IMR-90 (cell line): ENCODE data around the gene POLR2J. TPM values are rescaled to one million over a fixed set of nuclear protein-coding genes. Genes with fewer than 3 reads are reported as not detected.

Experiments used
- ATAC-seq: fragments of 200-7000 bp; cut with Tn5 transposase; 2 replicates; pipeline ENCODE4 v1.9.1; 2020; ENCODE audit warnings: low read depth, mild to moderate bottlenecking, moderate library complexity
- BruUV-seq: library from RNA; stranded (reverse); fragments of 400-500 nt; replicated peaks from 2 replicates; lab custom pipeline; 2021; lab: Mats Ljungman, UMichigan
- CTCF ChIA-PET: fragments of 300-600 bp; formaldehyde crosslinking; extraction: SDS; loops from one replicate; lab custom pipeline; 2021; ENCODE audit warnings: antibody characterized with exemption; lab: Yijun Ruan, JAX
- POLR2A ChIA-PET: fragments of 300-600 bp; sonication (Branson Sonifier 250); formaldehyde crosslinking; loops from one replicate; lab custom pipeline; 2022; ENCODE audit warnings: antibody characterized with exemption; ENCODE audit not compliant: unreplicated experiment; lab: Charles Lee
- DNase-seq: peaks from one replicate; pipeline ENCODE4 v3.0.0; 2013
- H2AFZ ChIP-seq: replicated peaks from 2 replicates; pipeline ENCODE3; 2013; ENCODE audit warnings: low read length, mild to moderate bottlenecking; ENCODE audit not compliant: poor library complexity
- H2AK5ac ChIP-seq: 2 replicates; pipeline ENCODE4 v1.6.1; 2013; ENCODE audit warnings: low read depth, low read length, inconsistent platforms
- H2AK9ac ChIP-seq: replicated peaks from 2 replicates; pipeline ENCODE3; 2013; ENCODE audit warnings: mild to moderate bottlenecking, low read depth, low read length, moderate library complexity; ENCODE audit not compliant: poor library complexity
- H2BK120ac ChIP-seq: 2 replicates; pipeline ENCODE4 v1.6.1; 2013; ENCODE audit warnings: low read depth, low read length, inconsistent platforms
- H2BK15ac ChIP-seq: 3 replicates; pipeline ENCODE4 v1.6.1; 2013; ENCODE audit warnings: low read depth, low read length, inconsistent platforms
- H2BK20ac ChIP-seq: 2 replicates; pipeline ENCODE4 v1.6.1; 2013; ENCODE audit warnings: low read depth, mild to moderate bottlenecking, inconsistent platforms, low read length, moderate library complexity
- H2BK5ac ChIP-seq: 2 replicates; pipeline ENCODE4 v1.6.1; 2013; ENCODE audit warnings: mild to moderate bottlenecking, low read depth, low read length, inconsistent platforms; ENCODE audit not compliant: poor library complexity, severe bottlenecking
- H3K14ac ChIP-seq: replicated peaks from 2 replicates; pipeline ENCODE4 v1.6.1; 2013; ENCODE audit warnings: low read depth, low read length, inconsistent platforms
- H3K18ac ChIP-seq: 2 replicates; pipeline ENCODE4 v1.6.1; 2013; ENCODE audit warnings: low read depth, low read length, control low read depth
- H3K23ac ChIP-seq: 2 replicates; pipeline ENCODE4 v1.6.1; 2013; ENCODE audit warnings: low read depth, low read length, inconsistent platforms
- H3K27ac ChIP-seq: 2 replicates; pipeline ENCODE4 v1.5.1; 2013; ENCODE audit warnings: mild to moderate bottlenecking, control low read depth, low read length; ENCODE audit not compliant: insufficient read depth
- H3K27me3 ChIP-seq: 2 replicates; pipeline ENCODE4 v1.6.1; 2013; ENCODE audit warnings: low read length; ENCODE audit not compliant: control insufficient read depth, insufficient read depth
- H3K36me3 ChIP-seq: 2 replicates; pipeline ENCODE4 v1.6.1; 2013; ENCODE audit warnings: low read length, mixed read lengths; ENCODE audit not compliant: control insufficient read depth, insufficient read depth
- H3K4ac ChIP-seq: 2 replicates; pipeline ENCODE4 v1.6.1; 2013; ENCODE audit warnings: low read depth, low read length, inconsistent platforms
- H3K4me1 ChIP-seq: 2 replicates; pipeline ENCODE4 v1.6.1; 2013; ENCODE audit warnings: low read length, mixed read lengths; ENCODE audit not compliant: control insufficient read depth, insufficient read depth
- H3K4me2 ChIP-seq: 2 replicates; pipeline ENCODE4 v1.6.1; 2013; ENCODE audit warnings: low read depth, mild to moderate bottlenecking, control low read depth, low read length, moderate library complexity
- H3K4me3 ChIP-seq: 2 replicates; pipeline ENCODE4 v1.5.1; 2013; ENCODE audit warnings: low read depth, mild to moderate bottlenecking, control low read depth, low read length, moderate library complexity; ENCODE audit not compliant: insufficient read depth
- H3K56ac ChIP-seq: 2 replicates; pipeline ENCODE4 v1.6.1; 2013; ENCODE audit warnings: low read length, inconsistent platforms; ENCODE audit not compliant: insufficient read depth; ENCODE audit errors: extremely low read depth
- H3K79me1 ChIP-seq, 2 experiments: 2 replicates each; pipeline ENCODE4 v1.6.1; 2013; ENCODE audit warnings: low read length in 2 of 2, inconsistent platforms in 1 of 2, low read depth in 1 of 2
- H3K9ac ChIP-seq: 2 replicates; pipeline ENCODE4 v1.6.1; 2013; ENCODE audit warnings: low read depth, low read length, control low read depth
- H3K9me1 ChIP-seq: 2 replicates; pipeline ENCODE4 v1.6.1; 2013; ENCODE audit warnings: low read length, inconsistent platforms; ENCODE audit not compliant: insufficient read depth
- H3K9me3 ChIP-seq: 2 replicates; pipeline ENCODE4 v1.6.1; 2013; ENCODE audit warnings: low read length; ENCODE audit not compliant: control insufficient read depth, insufficient read depth
- H4K20me1 ChIP-seq: 2 replicates; pipeline ENCODE4 v1.6.1; 2013; ENCODE audit warnings: low read length, inconsistent platforms; ENCODE audit not compliant: insufficient read depth
- H4K5ac ChIP-seq: 2 replicates; pipeline ENCODE4 v1.6.1; 2013; ENCODE audit warnings: mild to moderate bottlenecking, low read depth, low read length, control low read depth
- H4K8ac ChIP-seq, 2 experiments: 2 replicates each; pipeline ENCODE4 v1.6.1; 2013; ENCODE audit warnings: low read depth in 2 of 2, low read length in 2 of 2, control low read depth in 1 of 2, inconsistent platforms in 1 of 2
- H4K91ac ChIP-seq: 2 replicates; pipeline ENCODE4 v1.6.1; 2013; ENCODE audit warnings: low read depth, low read length, inconsistent platforms; ENCODE audit not compliant: insufficient read depth
- CHD1 ChIP-seq: IDR thresholded peaks from 2 replicates; pipeline ENCODE4 v1.6.1; 2012; ENCODE audit warnings: low read depth, low read length, improper control_type of control experiment
- ELK1 ChIP-seq: fragments of 150-350 bp; IDR thresholded peaks from 2 replicates; pipeline ENCODE4 v1.6.1; 2016; ENCODE audit warnings: low read depth, mild to moderate bottlenecking, low read length, moderate library complexity, borderline replicate concordance
- MAFK ChIP-seq: IDR thresholded peaks from 2 replicates; pipeline ENCODE4 v1.6.1; 2012; ENCODE audit warnings: low read depth, low read length, improper control_type of control experiment
- MAZ ChIP-seq: IDR thresholded peaks from 2 replicates; pipeline ENCODE4 v1.6.1; 2012; ENCODE audit warnings: low read depth, mild to moderate bottlenecking, low read length, improper control_type of control experiment, moderate library complexity, borderline replicate concordance
- NFE2L2 ChIP-seq: fragments of 150-350 bp; IDR thresholded peaks from 2 replicates; pipeline ENCODE4 v1.6.1; 2016; ENCODE audit warnings: low read depth, mild to moderate bottlenecking, low read length
- POLR2A ChIP-seq: IDR thresholded peaks from 2 replicates; pipeline ENCODE4 v1.6.1; 2012; ENCODE audit warnings: mild to moderate bottlenecking, low read depth, low read length
- RAD21 ChIP-seq: IDR thresholded peaks from 2 replicates; pipeline ENCODE4 v1.6.1; 2012; ENCODE audit warnings: low read length, improper control_type of control experiment
- RFX5 ChIP-seq: IDR thresholded peaks from 2 replicates; pipeline ENCODE4 v1.8.0; 2012; ENCODE audit warnings: low read depth, mild to moderate bottlenecking, low read length, moderate library complexity
- USF2 ChIP-seq: fragments of 150-350 bp; IDR thresholded peaks from 2 replicates; pipeline ENCODE4 v1.6.1; 2017; ENCODE audit warnings: mild to moderate bottlenecking, antibody characterized with exemption, low read length, low read depth
- WGBS, 2 experiments: methylation state at CpG; one replicate each; pipeline versions ENCODE4 v1.1.5 to v1.1.7; 2013; ENCODE audit warnings: missing lambda C conversion rate in 2 of 2; ENCODE audit not compliant: insufficient read length in 1 of 2; ENCODE audit errors: extremely low coverage in 2 of 2; 5-methylcytosine and 5-hydroxymethylcytosine counted together
- dilution Hi-C: fragments of 300-500 bp; cut with HindIII; formaldehyde crosslinking; loops from one replicate; pipeline ENCODE4 v1.14.3; 2018; ENCODE audit warnings: low sequenced_read_pairs; ENCODE audit not compliant: unreplicated experiment
- in situ Hi-C: fragments of 300-500 bp; cut with MboI; formaldehyde crosslinking; loops from 3 replicates; pipeline ENCODE4 v1.14.3; 2019; ENCODE audit warnings: low sequenced_read_pairs, inconsistent platforms, mixed read lengths
- intact Hi-C: fragments of 100-400 bp; cut with micrococcal nuclease; formaldehyde crosslinking; loops from 2 replicates; pipeline ENCODE4 v1.10.0; 2022
- polyA plus RNA-seq, 3 experiments: library from polyadenylated mRNA; depleted of rRNA; stranded (reverse); fragments of >200 nt; gene quantifications; 2 replicates each; pipeline ENCODE4 v1.2.3, GENCODE V29; 2012; ENCODE audit warnings: low replicate concordance in 1 of 3
- total RNA-seq: library from RNA; depleted of rRNA; stranded (reverse); fragments of >200 nt; gene quantifications from 2 replicates; pipeline ENCODE4 v1.2.3, GENCODE V29; 2012
- TF ChIP-seq, protein P1 (sequence below): conservative IDR thresholded peaks from 2 replicates; pipeline ENCODE4 v1.5.1; 2012; ENCODE audit warnings: mild to moderate bottlenecking, low read depth, low read length, improper control_type of control experiment

POLR2J gene
- total and polyA plus RNA-seq, 2 of the 4 experiments (the other 2 are of a cell fraction) = 20.8 to 92.6 TPM

DNA sequence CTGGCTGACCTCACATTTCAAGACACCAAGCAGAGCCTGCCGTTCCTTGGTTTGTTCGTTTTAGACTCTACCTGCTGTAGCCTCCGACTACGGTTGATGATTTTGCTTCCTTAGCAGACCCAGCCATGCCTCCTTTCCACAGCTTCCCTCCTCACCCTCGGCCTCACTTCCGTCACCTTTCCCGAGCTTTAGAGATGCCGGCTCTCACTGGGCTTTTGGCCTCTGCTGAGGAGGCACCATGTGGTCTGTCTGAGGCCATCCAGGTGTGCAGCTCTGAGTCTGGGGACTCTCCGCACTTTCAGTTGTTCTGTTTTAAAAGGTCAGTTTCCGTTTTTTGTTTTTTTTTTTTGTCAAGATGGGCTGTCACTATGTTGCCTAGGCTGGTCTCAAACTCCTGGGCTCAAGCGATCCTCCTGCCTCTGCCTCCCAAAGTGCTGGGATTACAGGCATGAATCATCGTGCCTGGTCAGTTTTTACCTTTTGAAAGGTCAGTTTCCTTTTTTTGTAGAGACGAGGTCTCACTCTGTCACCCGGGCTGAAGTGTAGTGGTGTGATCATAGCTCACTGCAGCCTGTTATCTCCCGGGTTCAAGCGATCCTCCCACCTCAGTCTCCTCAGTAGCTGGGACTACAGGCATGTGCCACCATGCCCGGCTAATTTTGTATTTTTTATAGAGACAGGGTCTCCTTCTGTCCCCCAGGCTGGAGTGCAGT is 33.6 kb downstream of the POLR2J start:
- Histone ChIP-seq H3K4me3 (no peak overlapping the region), H3K27me3 (no peaks in the 10 kb centered on the region), H3K56ac (no peak overlapping the region), H3K9me3 (no peaks in the 10 kb centered on the region), H3K27ac (no peak overlapping the region), H2AK9ac (no peak overlapping the region), H3K14ac (no peak overlapping the region), H3K9ac (no peak overlapping the region), H3K79me1 (peaks cover 0 to 14% of the 10 kb centered on the region in 2 experiments; a peak in 2 of 4 replicates), H2BK15ac (no peak overlapping the region), H3K4me2 (no peak overlapping the region), H4K91ac (no peak overlapping the region), H4K8ac (no peak overlapping the region), H2AK5ac (no peak overlapping the region), H3K4me1 (peaks cover 7% of the 10 kb centered on the region), H2BK20ac (no peak overlapping the region), H3K36me3 (peaks cover 30% of the 10 kb centered on the region), H3K23ac (no peak overlapping the region), H3K9me1 (0 out of 2 replicates have a peak, but pooled peaks cover 2% of the 10 kb centered on the region), H2BK5ac (no peak overlapping the region), H2AFZ (no peak overlapping the region), H3K18ac (no peak overlapping the region), H4K5ac (no peak overlapping the region), H2BK120ac (no peak overlapping the region), H4K20me1 (peaks cover 4% of the 10 kb centered on the region; the same call in 1 of the 2 replicates), H3K4ac (no peak overlapping the region)
- dilution Hi-C loops = no loop called here
- BruUV-seq = no TSS peak
- in situ Hi-C loops = no loop called here
- TF ChIP-seq CHD1 (no peak), RFX5 (no peak), USF2 (no peak), RAD21 (no peak), ELK1 (no peak), POLR2A (no peak), MAFK (no peak), MAZ (no peak), NFE2L2 (no peak)
- TF ChIP-seq, protein P1, sequence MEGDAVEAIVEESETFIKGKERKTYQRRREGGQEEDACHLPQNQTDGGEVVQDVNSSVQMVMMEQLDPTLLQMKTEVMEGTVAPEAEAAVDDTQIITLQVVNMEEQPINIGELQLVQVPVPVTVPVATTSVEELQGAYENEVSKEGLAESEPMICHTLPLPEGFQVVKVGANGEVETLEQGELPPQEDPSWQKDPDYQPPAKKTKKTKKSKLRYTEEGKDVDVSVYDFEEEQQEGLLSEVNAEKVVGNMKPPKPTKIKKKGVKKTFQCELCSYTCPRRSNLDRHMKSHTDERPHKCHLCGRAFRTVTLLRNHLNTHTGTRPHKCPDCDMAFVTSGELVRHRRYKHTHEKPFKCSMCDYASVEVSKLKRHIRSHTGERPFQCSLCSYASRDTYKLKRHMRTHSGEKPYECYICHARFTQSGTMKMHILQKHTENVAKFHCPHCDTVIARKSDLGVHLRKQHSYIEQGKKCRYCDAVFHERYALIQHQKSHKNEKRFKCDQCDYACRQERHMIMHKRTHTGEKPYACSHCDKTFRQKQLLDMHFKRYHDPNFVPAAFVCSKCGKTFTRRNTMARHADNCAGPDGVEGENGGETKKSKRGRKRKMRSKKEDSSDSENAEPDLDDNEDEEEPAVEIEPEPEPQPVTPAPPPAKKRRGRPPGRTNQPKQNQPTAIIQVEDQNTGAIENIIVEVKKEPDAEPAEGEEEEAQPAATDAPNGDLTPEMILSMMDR = no peak
- ChIA-PET CTCF (no interaction called here), POLR2A (no interaction called here)
- 100% methylated on average over 10 of the region's 17 CpGs; no CpG with 5 or more reads in 1 of the 2 experiments for WGBS, 2 experiments
- intact Hi-C loops = no loop called here
- ATAC-seq (no peak), DNase-seq (no peak)
